NT2/D1 (cell line): ENCODE data around the gene CYTH3.
"Not testable (repeated sequence)": the region's sequence is repeated elsewhere in the genome, so short reads cannot be mapped to it uniquely, and the experiment has no call there.

Experiments
- DNase-seq: peaks from one replicate; pipeline ENCODE4 v3.0.0-alpha.2; 2011; ENCODE audit warnings: low read depth, low spot score
- H3K27me3 ChIP-seq: 2 replicates; pipeline ENCODE4 v1.6.0; 2011; ENCODE audit warnings: mild to moderate bottlenecking; ENCODE audit not compliant: insufficient read length, insufficient read depth
- H3K36me3 ChIP-seq: 2 replicates; pipeline ENCODE4 v1.6.1; 2011; ENCODE audit warnings: mild to moderate bottlenecking, low read length, mixed read lengths; ENCODE audit not compliant: insufficient read depth, insufficient read length
- H3K4me1 ChIP-seq: 2 replicates; pipeline ENCODE4 v1.5.1; 2011; ENCODE audit not compliant: insufficient read depth, insufficient read length
- H3K4me3 ChIP-seq: 2 replicates; pipeline ENCODE4 v1.5.1; 2011; ENCODE audit warnings: low read depth; ENCODE audit not compliant: insufficient read length
- H3K9ac ChIP-seq: 2 replicates; pipeline ENCODE4 v1.6.0; 2011; ENCODE audit warnings: low read depth; ENCODE audit not compliant: insufficient read length
- H3K9me3 ChIP-seq: 2 replicates; pipeline ENCODE4 v1.5.1; 2011; ENCODE audit warnings: mild to moderate bottlenecking, low read length; ENCODE audit not compliant: insufficient read depth
- SUZ12 ChIP-seq: IDR thresholded peaks from 2 replicates; pipeline ENCODE4 v1.6.1; 2011; ENCODE audit not compliant: insufficient read length, insufficient read depth; ENCODE audit errors: extremely low read depth
- YY1 ChIP-seq: IDR thresholded peaks from 2 replicates; pipeline ENCODE4 v1.6.1; 2011; ENCODE audit not compliant: insufficient read length, insufficient read depth
- ZNF274 ChIP-seq: IDR thresholded peaks from 2 replicates; pipeline ENCODE4 v1.6.1; 2011; ENCODE audit warnings: mild to moderate bottlenecking, low read depth, low read length

Gene CYTH3

GRCh38 chr7:6291531-6291930, 19.1 kb upstream of the CYTH3 start:
- TF ChIP-seq ZNF274 (no peak), SUZ12 (no peak), YY1 (no peak)
- Histone ChIP-seq H3K9me3 (no peaks in the 10 kb centered on the region), H3K36me3 (no peaks in the 10 kb centered on the region), H3K27me3 (no peaks in the 10 kb centered on the region), H3K4me1 (no peaks in the 10 kb centered on the region), H3K9ac (no peak overlapping the region), H3K4me3 (no peak overlapping the region)
- DNase-seq: no peak

GRCh38 chr7:6290319-6290741, 17.9 kb upstream of the CYTH3 start:
- no peak overlapping the region for H3K9ac ChIP-seq
- peaks cover 2% of the 10 kb centered on the region; the same call in 1 of the 2 replicates for H3K9me3 ChIP-seq
- no peaks in the 10 kb centered on the region for H3K4me1 ChIP-seq
- no peaks in the 10 kb centered on the region for H3K27me3 ChIP-seq
- no peak overlapping the region for H3K4me3 ChIP-seq
- H3K36me3 ChIP-seq: no peaks in the 10 kb centered on the region
- TF ChIP-seq YY1 (no peak), SUZ12 (no peak), ZNF274 (no peak)
- DNase-seq: no peak

- H3K36me3 ChIP-seq: no peaks in the 10 kb centered on the region
- H3K9me3 ChIP-seq: peaks cover 11% of the 10 kb centered on the region; the same call in 1 of the 2 replicates
- no peaks in the 10 kb centered on the region for H3K27me3 ChIP-seq
- H3K4me3 ChIP-seq: no peak overlapping the region
- H3K9ac ChIP-seq: no peak overlapping the region
- TF ChIP-seq ZNF274 (no peak), YY1 (no peak), SUZ12 (no peak)
- DNase-seq: no peak
- H3K4me1 ChIP-seq: no peaks in the 10 kb centered on the region
These were observed 15.9 kb upstream of the CYTH3 start for GRCh38 chr7:6288270-6288860.

GRCh38 chr7:6286486-6286885, 14.1 kb upstream of the CYTH3 start:
- H3K36me3 ChIP-seq: no peaks in the 10 kb centered on the region
- H3K4me3 ChIP-seq: no peak overlapping the region
- peaks cover 11% of the 10 kb centered on the region; the same call in 1 of the 2 replicates for H3K9me3 ChIP-seq
- no peaks in the 10 kb centered on the region for H3K27me3 ChIP-seq
- TF ChIP-seq YY1 (no peak), SUZ12 (no peak), ZNF274 (no peak)
- no peak for DNase-seq
- no peaks in the 10 kb centered on the region for H3K4me1 ChIP-seq
- H3K9ac ChIP-seq: no peak overlapping the region

GRCh38 chr7:6284461-6285360, 12.3 kb upstream of the CYTH3 start:
- H3K4me3 ChIP-seq: no peak overlapping the region
- H3K4me1 ChIP-seq: no peaks in the 10 kb centered on the region
- no peaks in the 10 kb centered on the region for H3K36me3 ChIP-seq
- peaks cover 11% of the 10 kb centered on the region; the same call in 1 of the 2 replicates for H3K9me3 ChIP-seq
- DNase-seq: no peak
- TF ChIP-seq SUZ12: no peak
- no peak for TF ChIP-seq YY1
- TF ChIP-seq ZNF274: no peak
- no peaks in the 10 kb centered on the region for H3K27me3 ChIP-seq
- H3K9ac ChIP-seq: no peak overlapping the region

GRCh38 chr7:6284055-6284400, 11.6 kb upstream of the CYTH3 start:
- no peak for TF ChIP-seq ZNF274
- no peak for TF ChIP-seq YY1
- TF ChIP-seq SUZ12: no peak
- Histone ChIP-seq H3K4me3 (no peak overlapping the region), H3K36me3 (no peaks in the 10 kb centered on the region), H3K9me3 (peaks cover 11% of the 10 kb centered on the region; the same call in 1 of the 2 replicates), H3K9ac (no peak overlapping the region), H3K4me1 (no peaks in the 10 kb centered on the region), H3K27me3 (no peaks in the 10 kb centered on the region)
- DNase-seq: no peak

GRCh38 chr7:6283391-6284054, 11.1 kb upstream of the CYTH3 start:
- peaks cover 11% of the 10 kb centered on the region; the same call in 1 of the 2 replicates for H3K9me3 ChIP-seq
- not testable (repeated sequence) for H3K36me3 ChIP-seq, DNase-seq, H3K27me3 ChIP-seq, H3K4me1 ChIP-seq, H3K9ac ChIP-seq, H3K4me3 ChIP-seq
